HepG2 (cell line): ENCODE results near the gene STEAP3. TPM values are rescaled to one million over a fixed set of nuclear protein-coding genes. Genes with fewer than 3 reads are reported as not detected.

Experiments
- ATAC-seq: fragments of 200-7000 bp; cut with Tn5 transposase; 3 replicates; pipeline ENCODE4 v1.9.1; 2020; ENCODE audit warnings: mild to moderate bottlenecking, moderate library complexity
- BruUV-seq: library from RNA; stranded (reverse); fragments of 400-500 nt; replicated peaks from 2 replicates; lab custom pipeline; 2021; lab: Mats Ljungman, UMichigan
- CTCF ChIA-PET: fragments of 300-600 bp; formaldehyde crosslinking; extraction: SDS; loops from one replicate; lab custom pipeline; 2021; ENCODE audit warnings: low total read pairs, inconsistent platforms, low intra/inter-chr PET ratio; lab: Yijun Ruan, JAX
- POLR2A ChIA-PET: fragments of 350-600 bp; sonication (Branson Sonifier 250); formaldehyde crosslinking; loops from one replicate; lab custom pipeline; 2020; ENCODE audit warnings: antibody characterized with exemption, inconsistent platforms; lab: Yijun Ruan, JAX
- DNase-seq: peaks from one replicate; pipeline ENCODE4 v3.0.0-alpha.2; 2015; ENCODE audit warnings: low spot score
- FAIRE-seq: peaks from 3 replicates; lab custom pipeline; 2011; peaks lifted over from hg19 to GRCh38; lab: Jason Lieb, UNC
- H2AFZ ChIP-seq: one replicate; pipeline ENCODE4 v1.6.1; 2011; ENCODE audit warnings: low read length, inconsistent platforms
- H3K27ac ChIP-seq: fragments of 300-600 bp; 3 replicates; pipeline ENCODE4 v1.8.0; 2011; ENCODE audit warnings: mixed run types, mild to moderate bottlenecking, mixed read lengths, low read length, inconsistent platforms; ENCODE audit not compliant: insufficient read depth; ENCODE audit errors: extremely low read length
- H3K27me3 ChIP-seq, 2 experiments: fragments of 200-600 bp in 1 of 2; 2 replicates in 1 of 2; 3 replicates in 1 of 2; pipeline versions ENCODE4 v1.6.0 to v1.8.0; 2011; ENCODE audit warnings: low read length in 2 of 2, mild to moderate bottlenecking in 2 of 2, moderate library complexity in 2 of 2, inconsistent platforms in 1 of 2; ENCODE audit not compliant: insufficient read depth in 2 of 2, control insufficient read depth in 1 of 2
- H3K36me3 ChIP-seq, 2 experiments: fragments of 200-600 bp in 1 of 2; replicated peaks in 1 of 2; 2 replicates in 1 of 2; 3 replicates in 1 of 2; pipeline versions ENCODE4 v1.5.1 to v1.8.0; 2011; ENCODE audit warnings: low read length in 2 of 2, inconsistent platforms in 1 of 2; ENCODE audit not compliant: insufficient read depth in 2 of 2, control insufficient read depth in 1 of 2
- H3K4me1 ChIP-seq: 2 replicates; pipeline ENCODE4 v1.5.1; 2012; ENCODE audit warnings: low read length, inconsistent platforms; ENCODE audit not compliant: insufficient read depth
- H3K4me2 ChIP-seq: 2 replicates; pipeline ENCODE4 v1.6.0; 2011; ENCODE audit warnings: low read depth, low read length, inconsistent platforms
- H3K4me3 ChIP-seq, 3 experiments: fragments of 200-600 bp in 1 of 3; sonication (generic), shearing (Covaris generic) in 1 of 3; replicated peaks in 1 of 3; 2 replicates each; pipeline ENCODE4 v1.5.1; 2011 to 2016; ENCODE audit warnings: low read length in 3 of 3, inconsistent platforms in 2 of 3, low read depth in 2 of 3, mild to moderate bottlenecking in 2 of 3, control low read depth in 1 of 3, mixed read lengths in 1 of 3; ENCODE audit not compliant: insufficient read depth in 1 of 3
- H3K79me2 ChIP-seq: one replicate; pipeline ENCODE4 v1.6.1; 2011; ENCODE audit warnings: low read length, inconsistent platforms; ENCODE audit not compliant: insufficient read depth
- H3K9ac ChIP-seq: 2 replicates; pipeline ENCODE4 v1.6.0; 2011; ENCODE audit warnings: mild to moderate bottlenecking, low read depth, low read length, inconsistent platforms; ENCODE audit not compliant: insufficient read depth
- H3K9me3 ChIP-seq: 2 replicates; pipeline ENCODE4 v1.5.1; 2012; ENCODE audit warnings: mild to moderate bottlenecking, low read length
- H4K20me1 ChIP-seq: 2 replicates; pipeline ENCODE4 v1.6.0; 2011; ENCODE audit warnings: inconsistent platforms, mild to moderate bottlenecking, low read length, moderate library complexity; ENCODE audit not compliant: insufficient read depth
- AKAP8 ChIP-seq: sonication (generic); formaldehyde crosslinking; IDR thresholded peaks from 2 replicates; pipeline ENCODE4 v1.5.1; 2020; ENCODE audit warnings: mild to moderate bottlenecking, missing genetic modification reagents
- ETV5 ChIP-seq: IDR thresholded peaks from 2 replicates; pipeline ENCODE4 v1.6.1; 2018; ENCODE audit warnings: missing biosample characterization, missing genetic modification reagents, inconsistent platforms, borderline replicate concordance
- HNRNPH1 ChIP-seq: fragments of 200-400 bp; formaldehyde crosslinking; optimal IDR thresholded peaks from 2 replicates; pipeline ENCODE3; 2017; ENCODE audit warnings: mild to moderate bottlenecking, low read depth, low read length
- IKZF4 ChIP-seq: sonication (generic); formaldehyde crosslinking; IDR thresholded peaks from 2 replicates; pipeline ENCODE4 v1.5.1; 2020; ENCODE audit warnings: borderline replicate concordance, mild to moderate bottlenecking, low read depth, missing genetic modification reagents; ENCODE audit errors: not compliant biosample characterization
- KDM6A ChIP-seq: IDR thresholded peaks from 2 replicates; pipeline ENCODE4 v1.6.1; 2016; ENCODE audit warnings: low read depth
- NFE2 ChIP-seq: sonication (generic); formaldehyde crosslinking; IDR thresholded peaks from 2 replicates; pipeline ENCODE4 v1.4.0; 2020; ENCODE audit warnings: missing genetic modification reagents
- NRL ChIP-seq: sonication (generic); formaldehyde crosslinking; IDR thresholded peaks from 2 replicates; pipeline ENCODE4 v1.5.0; 2020; ENCODE audit warnings: missing genetic modification reagents, mild to moderate bottlenecking, moderate library complexity, borderline replicate concordance
- PHB2 ChIP-seq: fragments of 450-650 bp; IDR thresholded peaks from 2 replicates; pipeline ENCODE4 v1.6.1; 2018; ENCODE audit not compliant: partially characterized antibody
- PLSCR1 ChIP-seq: sonication (generic); formaldehyde crosslinking; IDR thresholded peaks from 2 replicates; pipeline ENCODE4 v1.5.0; 2020; ENCODE audit warnings: missing genetic modification reagents, mild to moderate bottlenecking, borderline replicate concordance
- TEAD3 ChIP-seq: optimal IDR thresholded peaks from 2 replicates; pipeline ENCODE3; 2016; ENCODE audit warnings: borderline replicate concordance
- THAP11 ChIP-seq: IDR thresholded peaks from 2 replicates; pipeline ENCODE4 v1.6.1; 2016; ENCODE audit warnings: missing biosample characterization, missing genetic modification reagents
- ZNF138 ChIP-seq: sonication (generic); formaldehyde crosslinking; IDR thresholded peaks from 2 replicates; pipeline ENCODE4 v1.5.0; 2020; ENCODE audit warnings: mild to moderate bottlenecking, low read depth, missing genetic modification reagents
- ZNF234 ChIP-seq: sonication (generic); formaldehyde crosslinking; conservative IDR thresholded peaks from 2 replicates; pipeline ENCODE4 v1.5.1; 2020; ENCODE audit warnings: mild to moderate bottlenecking, missing genetic modification reagents
- ZNF263 ChIP-seq: sonication (generic); formaldehyde crosslinking; IDR thresholded peaks from 2 replicates; pipeline ENCODE4 v1.4.0; 2020; ENCODE audit warnings: missing genetic modification reagents
- ZNF772 ChIP-seq: sonication (generic); formaldehyde crosslinking; IDR thresholded peaks from 2 replicates; pipeline ENCODE4 v1.5.0; 2020; ENCODE audit warnings: mild to moderate bottlenecking, missing genetic modification reagents
- ZNF781 ChIP-seq: sonication (generic); formaldehyde crosslinking; IDR thresholded peaks from 2 replicates; pipeline ENCODE4 v1.5.1; 2020; ENCODE audit warnings: borderline replicate concordance, mild to moderate bottlenecking, missing genetic modification reagents; ENCODE audit errors: not compliant biosample characterization
- ZNF850 ChIP-seq: sonication (generic); formaldehyde crosslinking; conservative IDR thresholded peaks from 2 replicates; pipeline ENCODE4 v1.9.0; 2021; ENCODE audit warnings: mild to moderate bottlenecking, missing genetic modification reagents
- WGBS: methylation state at CpG from one replicate; pipeline ENCODE4 v1.1.6; 2017; ENCODE audit warnings: low lambda C conversion rate; 5-methylcytosine and 5-hydroxymethylcytosine counted together
- in situ Hi-C: cut with HindIII; loops from 2 replicates; pipeline ENCODE4 v1.10.0; 2017; ENCODE audit warnings: low pct_unique_long_range_greater_than_20kb; ENCODE audit not compliant: extremely low pct_ligation_motif_present
- intact Hi-C: fragments of 100-400 bp; cut with micrococcal nuclease; formaldehyde crosslinking; loops from one replicate; pipeline ENCODE4 v1.10.0; 2022; ENCODE audit not compliant: unreplicated experiment
- polyA plus RNA-seq, 8 experiments: library from polyadenylated mRNA; depleted of rRNA in 3 of 8; stranded (reverse) in 7 of 8; unstranded in 1 of 8; fragments of >200 nt; fragmentation: Illumina TruSeq in 4 of 8; extraction: Trizol in 4 of 8; gene quantifications; 2 replicates each; pipeline versions ENCODE4 v1.2.1 to v1.2.3, GENCODE V29; 2011 to 2016; ENCODE audit warnings: low read depth in 4 of 8, missing spikeins in 1 of 8, mixed read lengths in 1 of 8; ENCODE audit not compliant: insufficient read depth in 1 of 8
- total RNA-seq, 5 experiments: library from RNA; depleted of rRNA; stranded (reverse); fragments of >200 nt; fragmentation: Illumina TruSeq; extraction: Trizol; gene quantifications; 2 replicates each; pipeline ENCODE4 v1.2.3, GENCODE V29; 2016; ENCODE audit warnings: low read depth in 1 of 5

STEAP3 gene
- total and polyA plus RNA-seq, 2 of the 13 experiments (the other 11 are each of a cell fraction or from before 2014, with no cell fraction given), result 7.3 to 21.1 TPM

GRCh38 chr2:119204525-119204924 lies 19.1 kb upstream of the STEAP3 start:
- ATAC-seq (peak; percentile 59), FAIRE-seq (no peak), DNase-seq (no peak)
- BruUV-seq, result no TSS peak
- no peaks in the 10 kb centered on the region for H3K9me3 ChIP-seq
- 32% methylated on average over 6 of the region's 6 CpGs for WGBS
- in situ Hi-C loops, result no loop called here
- H3K4me1 ChIP-seq, result no peaks in the 10 kb centered on the region
- no peak overlapping the region for H3K27ac ChIP-seq
- intact Hi-C loops, result no loop called here
- no peak overlapping the region for H3K9ac ChIP-seq
- ChIA-PET POLR2A (no interaction called here), CTCF (no interaction called here)
- no peaks in the 10 kb centered on the region for H3K79me2 ChIP-seq
- H3K4me2 ChIP-seq, result no peak overlapping the region
- TF ChIP-seq ZNF772 (CRISPR knock-in tag) (no peak), ETV5 (no peak), ZNF850 (CRISPR knock-in tag) (no peak), NFE2 (CRISPR knock-in tag) (no peak), IKZF4 (CRISPR knock-in tag) (no peak), PLSCR1 (CRISPR knock-in tag) (no peak), AKAP8 (CRISPR knock-in tag) (no peak), ZNF781 (CRISPR knock-in tag) (no peak), TEAD3 (CRISPR knock-in tag) (no peak), ZNF263 (CRISPR knock-in tag) (no peak), NRL (CRISPR knock-in tag) (no peak), ZNF138 (CRISPR knock-in tag) (no peak), THAP11 (CRISPR knock-in tag) (no peak), HNRNPH1 (no peak), ZNF234 (CRISPR knock-in tag) (no peak), KDM6A (CRISPR knock-in tag) (no peak), PHB2 (no peak)
- H3K27me3 ChIP-seq, result peaks cover 2 to 11% of the 10 kb centered on the region in 2 experiments; a peak in 2 of 5 replicates
- no peaks in the 10 kb centered on the region for H4K20me1 ChIP-seq
- no peak overlapping the region for H2AFZ ChIP-seq
- H3K4me3 ChIP-seq, result no peak overlapping the region
- no peaks in the 10 kb centered on the region for H3K36me3 ChIP-seq
